Measurements from ENCODE around the gene SYT5.
A peak's percentile ranks its signal among the peaks of the same experiment; 100 is the strongest.
"Not testable (repeated sequence)": the region's sequence is repeated elsewhere in the genome, so short reads cannot be mapped to it uniquely, and the experiment has no call there.

Gene SYT5

DNA sequence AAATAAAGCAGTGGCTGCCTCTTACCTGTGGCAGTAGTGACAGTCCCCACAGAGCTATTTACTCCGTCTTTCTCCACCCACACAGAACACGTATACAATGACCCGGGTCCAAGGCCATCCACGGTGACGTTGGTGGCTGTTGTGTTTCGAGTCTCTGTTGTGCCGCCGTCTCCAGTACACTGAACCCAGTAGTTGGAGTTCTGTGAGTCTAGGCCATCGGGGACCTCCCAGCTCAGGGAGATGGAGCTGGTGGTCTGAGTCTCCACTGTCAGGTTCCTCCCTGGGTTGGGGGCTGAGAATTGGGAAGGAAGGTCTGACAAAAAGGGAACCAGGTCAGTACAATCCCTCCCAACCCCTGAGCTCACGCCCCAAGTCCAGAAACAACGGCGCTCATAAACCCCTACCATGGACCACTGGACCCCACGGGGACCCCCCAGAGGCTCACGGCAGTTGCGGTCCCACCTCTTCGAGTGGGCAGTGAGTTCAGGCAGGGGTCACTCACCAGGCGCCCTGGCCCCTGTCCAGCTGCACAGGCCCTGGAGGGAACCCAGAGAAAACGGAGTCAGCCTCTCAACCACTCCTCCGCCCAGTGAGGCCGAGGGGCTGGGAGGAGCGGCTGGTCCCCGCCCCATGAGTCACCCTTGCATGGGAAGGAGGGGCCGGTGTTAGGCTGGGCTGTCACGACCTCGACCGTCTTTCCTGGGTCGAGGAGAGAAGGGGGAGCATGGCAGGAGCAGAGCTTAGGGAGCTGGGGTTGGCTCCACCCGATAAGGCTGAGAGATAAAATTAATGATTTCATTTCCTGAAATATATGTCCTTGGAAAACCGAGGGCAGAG, 26.8 kb upstream of the SYT5 start:
- DNase-seq = peak; percentile 29 to 44

DNA sequence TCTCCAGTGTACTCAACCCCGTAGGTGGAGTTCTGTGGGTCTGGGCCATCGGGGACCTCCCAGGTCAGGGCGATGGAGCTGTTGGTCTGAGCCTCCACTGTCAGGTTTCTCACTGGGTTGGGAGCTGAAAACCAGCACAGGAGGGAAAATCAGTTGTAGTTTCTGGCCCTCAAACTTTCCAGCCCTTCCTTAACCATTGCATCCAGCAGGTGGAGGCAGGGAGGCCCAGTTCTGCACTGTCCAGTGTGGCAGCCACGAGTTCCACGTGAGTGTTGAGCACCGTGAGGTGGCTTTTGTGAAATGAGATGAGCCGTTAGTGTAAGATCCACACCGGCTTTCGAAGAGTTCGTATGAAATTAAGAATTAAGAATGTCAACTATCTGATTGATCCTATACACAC, 22.1 kb upstream of the SYT5 start:
- DNase-seq = not testable (repeated sequence)

DNA sequence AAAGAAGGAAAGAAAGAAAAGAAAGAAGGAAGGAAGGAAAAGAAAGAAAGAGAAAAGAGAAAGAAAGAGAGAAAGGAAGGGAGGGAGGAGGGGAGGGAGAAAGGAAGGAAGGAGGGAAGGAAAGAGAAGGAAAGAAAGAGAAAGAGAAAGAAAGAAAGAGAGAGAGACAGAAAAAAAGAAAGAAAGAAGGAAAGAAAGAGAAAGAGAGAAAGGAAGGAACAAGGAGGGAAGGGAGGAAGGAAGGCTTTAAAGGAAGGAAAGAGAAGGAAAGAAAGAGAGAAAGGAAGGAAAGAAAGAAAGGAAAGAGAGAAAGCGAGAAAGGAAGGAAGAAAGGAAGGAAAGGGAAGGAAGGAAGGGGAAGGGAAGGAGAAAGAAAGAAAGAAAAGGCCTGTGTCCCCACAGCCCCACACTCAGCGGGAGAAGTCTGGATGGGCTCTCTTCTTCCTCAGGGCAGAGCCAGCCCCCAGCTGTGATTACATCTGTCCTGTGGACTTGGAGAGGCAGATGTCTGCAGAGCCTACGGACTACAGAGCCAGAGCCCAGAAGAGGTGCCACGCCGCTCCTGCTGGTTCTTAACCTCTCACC, 19.6 kb upstream of the SYT5 start:
- DNase-seq = no peak

DNA sequence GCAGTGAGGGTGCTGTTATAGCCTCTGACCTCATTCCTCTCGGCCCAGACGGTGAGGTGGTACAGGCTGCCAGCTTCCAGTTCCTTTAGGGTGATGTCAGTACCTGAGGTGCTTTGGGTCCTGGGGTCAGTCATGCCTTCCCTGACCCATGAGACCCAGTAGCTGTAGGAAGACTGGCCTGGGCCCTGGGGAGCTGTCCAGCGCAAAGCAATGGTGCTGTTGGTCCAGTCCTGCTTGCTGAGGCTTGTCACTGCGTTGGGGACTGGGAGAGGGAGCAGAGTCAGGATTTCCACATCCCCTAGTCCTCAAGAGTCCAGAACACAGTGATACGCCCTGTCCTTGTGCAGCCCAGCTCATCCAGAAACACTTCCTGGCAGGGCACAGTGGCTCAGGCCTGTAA, 18.6 kb upstream of the SYT5 start:
- no peak for DNase-seq

DNA sequence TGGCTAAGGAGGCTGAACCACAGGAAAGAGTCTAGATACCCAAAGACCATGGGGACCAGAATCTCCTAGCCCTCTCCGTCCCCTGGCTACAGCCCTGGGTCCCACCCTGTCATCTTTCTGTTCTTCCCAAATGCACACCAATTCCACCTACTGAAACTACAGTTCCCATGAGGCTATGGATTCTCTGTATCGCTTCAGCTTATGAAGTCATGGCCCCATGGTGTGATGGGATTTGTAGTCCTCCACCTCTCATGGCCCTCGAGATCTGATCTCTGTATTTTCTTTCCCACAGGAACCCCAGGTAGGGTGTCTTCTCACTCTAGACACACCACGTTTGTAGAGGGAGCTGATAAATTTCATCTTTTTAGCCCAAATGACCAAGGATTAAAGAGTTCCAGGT, 17.4 kb upstream of the SYT5 start:
- no peak for DNase-seq

DNA sequence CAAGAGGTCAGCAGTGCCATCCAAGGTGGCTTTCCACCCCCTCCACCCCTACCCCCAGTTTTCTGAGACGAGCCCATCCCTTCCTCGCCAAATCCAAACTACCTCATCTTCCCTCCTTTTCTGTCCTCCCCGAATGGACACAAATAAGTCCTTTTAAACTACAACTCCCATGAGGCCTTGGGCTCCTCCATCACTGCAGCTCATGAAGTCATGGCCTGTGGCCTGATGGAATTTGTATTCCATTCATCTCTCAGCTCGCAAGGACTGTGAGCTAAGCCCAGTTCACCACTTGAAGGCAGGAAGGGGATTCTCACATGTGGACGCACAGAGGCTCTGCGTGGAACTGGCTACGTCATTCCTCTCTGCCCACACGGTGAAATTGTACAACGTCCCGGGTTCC, 16.7 kb upstream of the SYT5 start:
- no peak for DNase-seq

DNA sequence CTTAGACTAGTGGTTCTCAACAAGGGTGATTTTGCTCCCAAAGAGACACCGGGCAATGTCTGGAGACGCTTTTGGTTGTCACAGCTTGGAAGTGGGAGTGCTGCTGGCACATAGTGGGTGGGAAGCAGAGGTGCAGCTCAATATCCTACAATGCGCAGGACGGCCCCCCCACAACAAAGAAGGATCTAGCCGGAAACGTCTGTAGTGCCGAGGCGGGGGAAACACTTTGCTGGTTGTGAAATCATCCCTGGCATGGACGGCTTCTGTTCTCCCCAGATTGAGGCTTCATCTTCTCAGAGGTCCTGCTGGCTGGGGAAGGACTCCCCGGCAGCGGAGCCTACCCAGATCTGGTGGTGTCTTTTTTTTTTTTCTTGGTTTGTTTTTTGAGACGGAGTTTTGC, 13.4 kb upstream of the SYT5 start:
- DNase-seq = no peak

- no peak for DNase-seq
Observed at GRCh38 chr19:55189403-55189835, 9.3 kb upstream of the SYT5 start.

GRCh38 chr19:55188625-55189024, 8.5 kb upstream of the SYT5 start:
- DNase-seq = no peak

DNA sequence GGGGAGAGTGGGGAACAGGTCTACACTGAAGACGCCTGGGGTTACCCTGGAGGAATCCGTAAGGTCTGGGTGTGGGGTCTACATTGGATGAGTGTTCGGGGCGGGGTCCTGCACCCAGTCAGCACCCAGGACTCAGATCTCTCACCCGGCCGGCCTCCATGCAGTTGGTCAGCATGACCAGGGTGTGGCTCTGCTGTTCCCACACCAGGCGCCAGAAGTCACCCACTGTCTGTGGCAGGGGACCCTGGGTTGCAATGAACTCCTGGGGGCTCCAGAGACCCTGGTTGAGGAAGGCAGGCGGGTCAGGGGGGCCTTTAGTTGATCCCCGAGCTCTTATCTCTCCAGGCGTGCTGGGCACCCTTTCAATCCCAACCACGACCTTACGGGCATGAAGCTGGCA, 6.0 kb upstream of the SYT5 start:
- DNase-seq = no peak

GRCh38 chr19:55181740-55182139, 1.7 kb upstream of the SYT5 start:
- no peak for DNase-seq

DNA sequence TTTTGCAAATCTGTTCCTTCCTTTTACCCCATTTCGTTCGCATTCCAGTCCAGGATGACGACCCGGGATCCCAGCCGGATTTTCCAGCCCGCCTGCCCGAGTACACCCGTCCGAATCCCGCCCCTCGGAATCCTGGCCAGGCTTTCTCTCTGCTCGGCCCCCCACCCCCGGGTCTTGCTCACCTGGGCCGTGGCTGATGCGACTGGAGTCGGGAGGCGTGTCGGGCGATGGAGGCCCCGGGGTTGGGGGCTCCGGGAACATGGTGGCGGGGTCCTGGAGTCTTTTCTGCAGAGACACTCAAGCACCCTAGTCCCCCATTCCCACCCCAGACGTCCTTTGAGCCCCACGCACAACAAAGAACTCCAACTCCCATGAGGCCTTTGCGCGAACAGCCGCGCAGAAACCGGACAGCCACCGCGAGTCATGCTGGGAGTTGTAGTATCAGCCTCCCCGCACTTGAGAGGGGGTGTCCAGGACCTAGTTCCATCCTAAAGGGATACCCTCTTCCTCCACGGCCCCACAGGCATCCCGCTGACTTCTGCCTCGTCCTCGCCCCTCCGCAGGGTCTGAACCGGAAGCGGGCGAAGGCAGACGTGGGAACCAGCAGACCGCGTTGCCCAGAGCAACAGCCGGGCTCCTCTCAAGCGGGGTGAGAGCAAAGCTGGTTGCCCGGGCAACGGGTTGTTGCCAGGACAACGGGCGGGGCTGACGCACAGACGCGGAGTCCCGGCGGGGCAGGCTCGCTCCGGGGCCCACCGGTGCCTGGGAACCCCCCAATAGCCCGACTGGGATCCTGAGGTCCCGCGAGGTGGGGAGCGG, 1.1 kb downstream of the SYT5 start:
- peak; percentile 76 to 82 for DNase-seq

DNA sequence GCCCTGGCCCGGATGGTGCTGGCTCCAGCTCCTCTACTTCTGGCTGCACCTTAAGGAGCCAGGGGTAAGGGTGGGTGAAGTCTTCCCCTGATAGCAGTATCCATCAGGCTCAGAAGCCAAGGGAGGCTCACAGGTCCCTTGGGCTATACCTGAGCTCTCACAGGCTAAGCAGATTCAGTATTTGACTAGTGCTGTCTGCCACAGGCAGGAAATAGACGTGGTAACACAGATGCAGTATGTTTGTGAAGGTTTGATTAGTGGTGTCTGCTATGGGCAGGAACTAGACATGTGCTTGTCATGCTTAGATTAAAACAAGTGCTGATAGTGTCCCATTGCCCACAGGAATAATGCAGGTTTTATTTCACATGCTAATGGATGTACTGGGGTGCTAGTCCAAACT, 4.0 kb downstream of the SYT5 start:
- no peak for DNase-seq

GRCh38 chr19:55175117-55175867, 4.8 kb downstream of the SYT5 start:
- no peak for DNase-seq

GRCh38 chr19:55174425-55175116, 5.5 kb downstream of the SYT5 start:
- DNase-seq = no peak

DNA sequence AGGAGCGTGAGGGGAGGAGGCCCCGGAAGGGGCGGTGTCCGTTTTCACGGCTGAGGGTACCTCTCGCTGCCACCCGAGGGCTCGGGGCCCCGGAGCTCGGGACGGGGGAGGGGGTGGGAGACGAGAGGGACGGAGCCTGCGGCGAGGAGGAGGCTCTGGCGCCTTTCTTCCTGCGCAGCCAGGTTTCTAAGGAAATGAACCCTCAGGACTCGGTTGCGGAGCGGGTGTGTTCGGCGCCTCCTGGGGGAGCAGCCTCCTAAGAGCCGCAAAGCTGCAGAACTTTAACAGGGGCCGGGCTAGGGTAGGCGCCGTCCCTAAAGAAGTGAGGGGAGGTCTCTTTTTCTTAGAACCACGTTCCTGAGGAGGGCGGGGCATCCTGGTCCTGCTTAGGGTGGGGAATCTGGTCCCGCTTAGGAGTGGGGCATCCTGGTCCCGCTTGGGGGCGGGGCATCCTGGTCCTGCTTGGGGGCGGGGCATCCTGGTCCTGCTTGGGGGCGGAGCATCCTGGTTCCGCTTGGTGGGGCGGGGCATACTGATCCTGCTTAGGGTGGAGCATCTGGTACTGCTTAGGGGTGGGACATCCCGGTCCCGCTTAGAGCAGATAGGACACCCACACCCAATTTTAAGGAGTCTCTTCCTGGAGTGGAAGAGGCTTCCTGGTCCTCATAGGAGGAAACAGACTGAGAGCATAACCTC, 6.2 kb downstream of the SYT5 start:
- peak; percentile 48 to 62 for DNase-seq

DNA sequence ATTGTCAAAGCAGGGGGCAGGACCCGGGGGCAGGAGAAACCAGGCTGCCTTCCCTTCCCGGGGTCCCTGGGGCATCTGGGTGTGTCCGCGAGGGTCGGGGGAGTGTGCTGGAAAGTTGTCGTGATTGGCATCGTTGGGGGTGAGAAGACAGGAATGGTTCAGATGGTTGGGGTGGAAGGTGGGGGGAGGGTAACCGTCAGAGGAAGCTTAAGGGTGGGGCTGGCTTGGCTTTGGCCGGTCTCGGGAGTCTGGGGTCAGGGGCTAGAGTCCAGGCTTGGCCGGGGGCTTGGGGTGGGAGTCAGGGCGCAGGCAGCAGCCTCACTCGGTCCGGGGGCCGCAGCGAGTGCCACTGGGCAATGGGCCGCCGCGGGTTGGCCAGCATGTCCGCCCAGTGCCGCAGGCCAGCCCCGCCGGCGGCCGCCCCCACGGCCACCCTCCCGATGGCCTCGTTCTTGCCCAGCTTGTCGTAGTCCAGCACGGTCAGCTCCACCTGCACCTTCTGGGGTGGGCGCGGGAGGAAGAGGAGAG, 6.8 kb downstream of the SYT5 start:
- DNase-seq = no peak

DNA sequence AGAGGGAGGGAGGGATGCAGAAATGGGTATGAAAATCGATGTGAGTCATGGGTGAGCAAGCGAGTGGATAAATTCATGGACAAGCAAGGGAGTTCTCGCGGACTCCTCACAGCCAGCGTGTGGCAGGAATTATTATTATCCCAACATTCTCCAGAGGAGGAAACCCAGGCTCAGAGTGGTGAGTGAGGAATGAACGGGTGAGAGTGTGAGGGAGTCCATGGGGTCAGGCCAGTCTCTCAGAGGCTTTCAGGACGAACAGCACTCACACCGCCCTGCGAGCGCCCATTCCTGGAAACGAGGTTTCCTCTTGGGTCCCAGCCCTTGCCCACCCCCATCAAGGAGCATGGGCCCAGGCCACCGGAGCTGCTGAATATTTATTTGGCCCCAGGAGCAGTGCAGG, 7.3 kb downstream of the SYT5 start:
- DNase-seq = no peak

DNA sequence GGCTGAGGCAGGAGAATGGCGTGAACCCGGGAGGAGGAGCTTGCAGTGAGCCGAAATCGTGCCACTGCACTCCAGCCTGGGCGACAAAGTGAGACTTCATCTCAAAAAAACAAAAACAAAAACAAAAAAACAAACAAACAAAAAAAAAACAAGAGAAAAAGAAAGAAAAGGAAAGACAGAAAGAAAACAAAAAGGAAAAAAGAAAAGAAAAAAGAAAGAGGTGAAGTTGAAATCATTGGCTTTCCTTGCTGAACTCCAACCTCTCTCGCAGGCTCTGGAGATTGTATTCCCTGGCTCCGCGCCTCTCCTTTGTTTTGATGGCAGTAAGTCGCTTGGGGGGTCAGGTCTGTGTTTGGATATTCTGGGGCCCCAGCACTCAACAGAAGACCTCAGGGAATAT, 7.8 kb downstream of the SYT5 start:
- not testable (repeated sequence) for DNase-seq

DNA sequence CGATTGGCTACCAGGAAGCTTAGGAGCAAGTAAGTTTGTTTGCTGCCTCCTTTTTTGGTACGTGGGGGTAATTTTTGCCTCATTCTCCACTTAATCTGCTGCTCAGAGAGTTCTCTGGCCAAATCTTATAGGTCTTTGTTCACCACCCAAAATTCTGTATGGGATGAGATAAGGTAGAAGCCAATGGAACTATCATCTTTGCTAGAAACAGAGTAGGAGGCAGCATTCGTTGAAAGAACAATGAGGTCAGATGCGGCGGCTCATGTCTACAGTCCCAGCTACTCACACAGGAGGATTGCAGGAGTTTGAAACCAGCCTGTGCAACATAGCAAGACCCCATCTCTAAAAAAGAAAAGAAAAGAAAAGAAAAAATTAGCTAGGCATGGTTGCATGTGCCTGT, 8.6 kb downstream of the SYT5 start:
- DNase-seq = no peak

GRCh38 chr19:55169136-55169535, 11.0 kb downstream of the SYT5 start:
- DNase-seq = no peak
